ENCODE data around the gene LRRC26.

- TF ChIP-seq EZH2 (IDR thresholded peaks at IDR 0.05) (no peak), POLR2AphosphoS5 (IDR thresholded peaks at IDR 0.05; ENCODE audit: borderline replicate concordance, low read depth, low read length) (no peak)
These were observed 19.8 kb downstream of the LRRC26 start for GRCh38 chr9:137149942-137150616.

Data from SK-N-MC (cell line).